Measurements from ENCODE around the gene PTPRN. TPM values are rescaled to one million over a fixed set of nuclear protein-coding genes. Genes with fewer than 3 reads are reported as not detected.

PTPRN gene
- under 1 TPM; 0.04 to 0.42 TPM for total RNA-seq

- POLR2A ChIA-PET = no interaction called here
Measured at GRCh38 chr2:219309278-219309677, at the start of gene PTPRN. TSS of gene PTPRN (minus strand) at chr2:219309401. CDS start at chr2:219309332, 69 bp downstream.

GRCh38 chr2:219358170-219359075, 49.2 kb upstream of the PTPRN start:
- POLR2A ChIA-PET = no interaction called here
- CTCF ChIA-PET = no interaction called here

More at GRCh38 chr2:219309278-219309677, at the start of gene PTPRN:
- CTCF ChIA-PET = interaction anchor here (2.0 kb wide), 1 partner anchor 14 kb away, joined by 5 read pairs; no protein-coding TSS in a partner anchor

GRCh38 chr2:219356834-219357233, 47.6 kb upstream of the PTPRN start:
- CTCF ChIA-PET = no interaction called here
- POLR2A ChIA-PET = no interaction called here

- CTCF ChIA-PET = interaction anchor here (1.3 kb wide), 1 partner anchor 49 kb away, joined by 3 read pairs; no protein-coding TSS in a partner anchor
- POLR2A ChIA-PET = no interaction called here
Measured at GRCh38 chr2:219354582-219354981, 45.4 kb upstream of the PTPRN start.

GRCh38 chr2:219353129-219353528, 43.9 kb upstream of the PTPRN start:
- ChIA-PET CTCF (interaction anchor here (1.0 to 1.3 kb wide), 2 partner anchors 47 to 72 kb away, joined by 3 read pairs; no protein-coding TSS in a partner anchor), POLR2A (no interaction called here)

GRCh38 chr2:219352448-219353023, 43.3 kb upstream of the PTPRN start:
- POLR2A ChIA-PET = no interaction called here

GRCh38 chr2:219350710-219351221, 41.6 kb upstream of the PTPRN start:
- POLR2A ChIA-PET = no interaction called here
- CTCF ChIA-PET = interaction anchor here (0.9 kb wide), 1 partner anchor 196 kb away, joined by 3 read pairs; no protein-coding TSS in a partner anchor

More at GRCh38 chr2:219352448-219353023, 43.3 kb upstream of the PTPRN start:
- CTCF ChIA-PET = interaction anchor here (0.6 to 1.0 kb wide), 2 partner anchors 10 to 72 kb away, joined by 3 read pairs; no protein-coding TSS in a partner anchor

- POLR2A ChIA-PET = no interaction called here
- CTCF ChIA-PET = no interaction called here
Measured at GRCh38 chr2:219350215-219350614, 41.0 kb upstream of the PTPRN start.

GRCh38 chr2:219344751-219345430, 35.7 kb upstream of the PTPRN start:
- POLR2A ChIA-PET = no interaction called here
- CTCF ChIA-PET = interaction anchor here (1.1 kb wide), 1 partner anchor 364 kb away, joined by 3 read pairs; no protein-coding TSS in a partner anchor

- CTCF ChIA-PET = no interaction called here
- POLR2A ChIA-PET = no interaction called here
Measured at GRCh38 chr2:219335373-219335786, 26.2 kb upstream of the PTPRN start.

GRCh38 chr2:219334076-219334475, 24.9 kb upstream of the PTPRN start:
- POLR2A ChIA-PET = no interaction called here

GRCh38 chr2:219332542-219332941, 23.3 kb upstream of the PTPRN start, which contains the start of gene RESP18:
TSS of gene RESP18 (minus strand) at chr2:219332744.
- POLR2A ChIA-PET = no interaction called here
- CTCF ChIA-PET = interaction anchor here (1.2 kb wide), 1 partner anchor 305 kb away, joined by 4 read pairs; no protein-coding TSS in a partner anchor

More at GRCh38 chr2:219334076-219334475, 24.9 kb upstream of the PTPRN start:
- CTCF ChIA-PET = interaction anchor here (1.2 kb wide), 1 partner anchor 39 kb away, joined by 3 read pairs; no protein-coding TSS in a partner anchor

- POLR2A ChIA-PET = no interaction called here
- CTCF ChIA-PET = interaction anchor here (1.1 to 1.2 kb wide), 3 partner anchors 10 to 304 kb away, joined by 3 to 4 read pairs (median 4); no protein-coding TSS in a partner anchor
Measured at GRCh38 chr2:219331560-219332213, 22.5 kb upstream of the PTPRN start.

- ChIA-PET POLR2A (no interaction called here), CTCF (no interaction called here)
Measured at GRCh38 chr2:219327719-219328118, 18.5 kb upstream of the PTPRN start.

GRCh38 chr2:219325657-219326315, 16.6 kb upstream of the PTPRN start:
- ChIA-PET POLR2A (no interaction called here), CTCF (no interaction called here)

GRCh38 chr2:219325136-219325535, 15.9 kb upstream of the PTPRN start:
- POLR2A ChIA-PET = no interaction called here

GRCh38 chr2:219323434-219323833, 14.2 kb upstream of the PTPRN start:
- ChIA-PET POLR2A (no interaction called here), CTCF (interaction anchor here (0.6 to 0.7 kb wide), 2 partner anchors 112 to 826 kb away, joined by 5 read pairs; no protein-coding TSS in a partner anchor)

More at GRCh38 chr2:219325136-219325535, 15.9 kb upstream of the PTPRN start:
- CTCF ChIA-PET = interaction anchor here (1.2 kb wide), 1 partner anchor 39 kb away, joined by 3 read pairs; no protein-coding TSS in a partner anchor

- POLR2A ChIA-PET = no interaction called here
- CTCF ChIA-PET = interaction anchor here (0.7 to 1.3 kb wide), 3 partner anchors 18 to 357 kb away, joined by 3 to 4 read pairs (median 3); no protein-coding TSS in a partner anchor
Measured at GRCh38 chr2:219314804-219315468, 5.7 kb upstream of the PTPRN start.
